H9 (cell line): Measurements from ENCODE around the gene ATP1A2. TPM values are rescaled to one million over a fixed set of nuclear protein-coding genes. Genes with fewer than 3 reads are reported as not detected.

ENCODE experiments used
- DNase-seq: peaks from one replicate; pipeline ENCODE4 v3.0.0-alpha.2; 2017
- H2AFZ ChIP-seq: one replicate; pipeline ENCODE4 v1.6.1; 2013; ENCODE audit warnings: mild to moderate bottlenecking, low read length, control low read depth, moderate library complexity
- H2AK5ac ChIP-seq: 2 replicates; pipeline ENCODE4 v1.6.1; 2013; ENCODE audit warnings: low read length, control low read depth, mixed read lengths; ENCODE audit not compliant: insufficient read length
- H2BK120ac ChIP-seq: one replicate; pipeline ENCODE4 v1.6.1; 2013; ENCODE audit warnings: low read depth, mild to moderate bottlenecking, low read length, control low read depth, inconsistent platforms; ENCODE audit not compliant: poor library complexity, severe bottlenecking
- H2BK12ac ChIP-seq: 2 replicates; pipeline ENCODE4 v1.6.1; 2013; ENCODE audit warnings: low read length, control low read depth, mixed read lengths, low read depth; ENCODE audit not compliant: insufficient read length
- H2BK15ac ChIP-seq: 2 replicates; pipeline ENCODE4 v1.6.1; 2013; ENCODE audit warnings: low read depth, low read length, control low read depth
- H2BK20ac ChIP-seq: one replicate; pipeline ENCODE4 v1.6.1; 2013; ENCODE audit warnings: low read depth, mild to moderate bottlenecking, low read length, control low read depth, inconsistent platforms; ENCODE audit not compliant: poor library complexity, severe bottlenecking
- H2BK5ac ChIP-seq: 2 replicates; pipeline ENCODE4 v1.6.1; 2013; ENCODE audit warnings: low read length, control low read depth, mixed read lengths; ENCODE audit not compliant: insufficient read length
- H3K14ac ChIP-seq: 2 replicates; pipeline ENCODE4 v1.6.1; 2013; ENCODE audit warnings: low read length, control low read depth; ENCODE audit not compliant: insufficient read depth
- H3K18ac ChIP-seq: 2 replicates; pipeline ENCODE4 v1.6.1; 2013; ENCODE audit warnings: low read depth, mild to moderate bottlenecking, mixed read lengths, low read length, control low read depth; ENCODE audit not compliant: insufficient read length
- H3K23ac ChIP-seq: 2 replicates; pipeline ENCODE4 v1.6.1; 2013; ENCODE audit warnings: low read length, control low read depth, mixed read lengths, low read depth; ENCODE audit not compliant: insufficient read length
- H3K23me2 ChIP-seq: 2 replicates; pipeline ENCODE4 v1.6.1; 2013; ENCODE audit warnings: low read depth, mild to moderate bottlenecking, mixed read lengths, low read length, control low read depth; ENCODE audit not compliant: insufficient read length, poor library complexity, severe bottlenecking
- H3K27ac ChIP-seq: 2 replicates; pipeline ENCODE4 v1.5.1; 2013; ENCODE audit warnings: low read length, control low read depth, mixed read lengths, low read depth; ENCODE audit not compliant: insufficient read length
- H3K27me3 ChIP-seq: 2 replicates; pipeline ENCODE4 v1.6.1; 2013; ENCODE audit warnings: low read length, control low read depth, inconsistent platforms; ENCODE audit not compliant: insufficient read depth
- H3K4ac ChIP-seq: 2 replicates; pipeline ENCODE4 v1.6.1; 2013; ENCODE audit warnings: low read depth, mild to moderate bottlenecking, control low read depth, inconsistent platforms, low read length, moderate library complexity
- H3K4me1 ChIP-seq: 2 replicates; pipeline ENCODE4 v1.6.1; 2013; ENCODE audit warnings: low read length, control low read depth, inconsistent platforms; ENCODE audit not compliant: insufficient read depth
- H3K4me2 ChIP-seq: 2 replicates; pipeline ENCODE4 v1.6.1; 2013; ENCODE audit warnings: low read length, control low read depth, mixed read lengths; ENCODE audit not compliant: insufficient read length, insufficient read depth
- H3K56ac ChIP-seq: 2 replicates; pipeline ENCODE4 v1.6.1; 2013; ENCODE audit warnings: low read depth, mild to moderate bottlenecking, mixed read lengths, low read length, control low read depth; ENCODE audit not compliant: insufficient read length
- H3K79me1 ChIP-seq: 2 replicates; pipeline ENCODE4 v1.6.1; 2013; ENCODE audit warnings: low read depth, mild to moderate bottlenecking, moderate library complexity, low read length, control low read depth, inconsistent platforms; ENCODE audit not compliant: insufficient read depth, poor library complexity, severe bottlenecking
- H3K79me2 ChIP-seq: 2 replicates; pipeline ENCODE4 v1.6.1; 2013; ENCODE audit warnings: low read length, control low read depth, inconsistent platforms; ENCODE audit not compliant: insufficient read depth
- H3K9ac ChIP-seq: 2 replicates; pipeline ENCODE4 v1.6.1; 2013; ENCODE audit warnings: low read length, control low read depth, mixed read lengths; ENCODE audit not compliant: insufficient read length; ENCODE audit errors: extremely low read depth
- H3K9me3 ChIP-seq: one replicate; pipeline ENCODE4 v1.6.1; 2013; ENCODE audit warnings: low read depth, low read length, inconsistent platforms; ENCODE audit not compliant: control insufficient read depth
- H3T11ph ChIP-seq: one replicate; pipeline ENCODE4 v1.6.1; 2013; ENCODE audit warnings: mild to moderate bottlenecking, low read length, control low read depth, inconsistent platforms
- H4K20me1 ChIP-seq: one replicate; pipeline ENCODE4 v1.6.1; 2013; ENCODE audit not compliant: control insufficient read depth, insufficient read length, insufficient read depth
- H4K5ac ChIP-seq: 2 replicates; pipeline ENCODE4 v1.6.1; 2013; ENCODE audit warnings: low read depth, mild to moderate bottlenecking, mixed read lengths, low read length, control low read depth; ENCODE audit not compliant: insufficient read length
- H4K8ac ChIP-seq: replicated peaks from 2 replicates; pipeline ENCODE4 v1.6.1; 2013; ENCODE audit warnings: low read length, control low read depth, mixed read lengths, low read depth; ENCODE audit not compliant: insufficient read length
- H4K91ac ChIP-seq: 2 replicates; pipeline ENCODE4 v1.6.1; 2013; ENCODE audit warnings: low read depth, mild to moderate bottlenecking, moderate library complexity, mixed read lengths, low read length, control low read depth; ENCODE audit not compliant: insufficient read length
- H3K27ac Mint-ChIP-seq, 3 experiments: 2 replicates in 2 of 3; 3 replicates in 1 of 3; pipeline ENCODE4 v1.8.0; 2020 to 2021; ENCODE audit warnings: mixed read lengths in 3 of 3, mild to moderate bottlenecking in 1 of 3, moderate library complexity in 1 of 3
- H3K27me3 Mint-ChIP-seq: 2 replicates; pipeline ENCODE4 v1.8.0; 2021; ENCODE audit warnings: low read depth, mild to moderate bottlenecking, moderate library complexity, mixed read lengths
- H3K36me3 Mint-ChIP-seq, 3 experiments: 2 replicates in 2 of 3; 3 replicates in 1 of 3; pipeline ENCODE4 v1.8.0; 2020 to 2021; ENCODE audit warnings: low read depth in 3 of 3, mixed read lengths in 3 of 3; ENCODE audit not compliant: insufficient read depth in 1 of 3
- H3K4me1 Mint-ChIP-seq, 2 experiments: 2 replicates each; pipeline ENCODE4 v1.8.0; 2020; ENCODE audit warnings: mixed read lengths in 2 of 2
- H3K4me3 Mint-ChIP-seq, 2 experiments: 2 replicates in 1 of 2; 3 replicates in 1 of 2; pipeline ENCODE4 v1.8.0; 2020 to 2021; ENCODE audit warnings: mild to moderate bottlenecking in 2 of 2, mixed read lengths in 2 of 2, moderate library complexity in 1 of 2
- H3K9me3 Mint-ChIP-seq, 2 experiments: 2 replicates in 1 of 2; 3 replicates in 1 of 2; pipeline ENCODE4 v1.8.0; 2020; ENCODE audit warnings: mild to moderate bottlenecking in 2 of 2, mixed read lengths in 2 of 2, moderate library complexity in 1 of 2
- WGBS: extraction: QIAGEN DNeasy Blood & Tissue Kit; methylation state at CpG from one replicate; pipeline ENCODE4 v1.1.7; 2013; ENCODE audit warnings: missing lambda C conversion rate, low lambda C conversion rate, mixed read lengths; ENCODE audit not compliant: insufficient read length; ENCODE audit errors: extremely low coverage; 5-methylcytosine and 5-hydroxymethylcytosine counted together
- total RNA-seq: library from RNA; stranded (reverse); gene quantifications from 2 replicates; pipeline ENCODE4 v1.2.1, GENCODE V29; 2021
- TF ChIP-seq, protein P1 (sequence below): fragments of 200-600 bp; sonication (generic); conservative IDR thresholded peaks from 3 replicates; pipeline ENCODE4 v1.8.0; 2021; ENCODE audit warnings: antibody characterized with exemption, mild to moderate bottlenecking

ATP1A2 gene
- total RNA-seq, 1 experiment from 2014 or later = 3.0 TPM

DNA sequence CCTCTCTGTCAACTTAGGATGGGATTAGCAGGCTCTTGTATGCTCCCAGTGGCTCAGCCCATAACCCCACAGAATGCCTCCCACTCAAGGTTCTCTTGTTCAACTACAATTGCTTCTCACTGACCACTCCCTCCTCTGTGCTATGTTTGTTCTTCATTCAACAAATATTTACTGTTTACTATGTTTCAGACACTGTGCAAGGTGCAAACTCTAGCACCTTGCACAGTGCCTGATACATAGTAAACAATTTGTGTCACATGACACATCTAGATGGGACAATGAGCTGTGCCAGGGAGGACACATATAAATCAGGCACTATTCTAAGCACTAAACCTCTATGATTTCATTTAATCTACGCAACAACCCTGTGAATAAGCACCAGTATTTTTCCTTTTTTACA, 15.4 kb downstream of the ATP1A2 start:
- H4K20me1 ChIP-seq = no peaks in the 10 kb centered on the region
- no peak overlapping the region for H3K4me2 ChIP-seq
- no peak overlapping the region for H3K56ac ChIP-seq
- no peak overlapping the region for H2AK5ac ChIP-seq
- no peak overlapping the region for H4K8ac ChIP-seq
- no peak overlapping the region for H4K91ac ChIP-seq
- H3K79me2 ChIP-seq = no peaks in the 10 kb centered on the region
- no peak overlapping the region for H2BK15ac ChIP-seq
- 0 out of 2 replicates have a peak, but pooled peaks cover 1% of the 10 kb centered on the region for H3K4me1 ChIP-seq
- H2AFZ ChIP-seq = no peak overlapping the region
- no peak for DNase-seq
- peaks cover 0 to 77% (median 73%) of the 10 kb centered on the region in 3 experiments; a peak in 6 of 7 replicates for H3K36me3 Mint-ChIP-seq
- H3T11ph ChIP-seq = no peak overlapping the region
- no peak overlapping the region for H2BK5ac ChIP-seq
- H2BK120ac ChIP-seq = no peak overlapping the region
- H3K4ac ChIP-seq = no peak overlapping the region
- no peak overlapping the region for H3K14ac ChIP-seq
- no peak overlapping the region for H3K27ac ChIP-seq
- no peaks in the 10 kb centered on the region for H3K9me3 ChIP-seq
- TF ChIP-seq, protein P1, sequence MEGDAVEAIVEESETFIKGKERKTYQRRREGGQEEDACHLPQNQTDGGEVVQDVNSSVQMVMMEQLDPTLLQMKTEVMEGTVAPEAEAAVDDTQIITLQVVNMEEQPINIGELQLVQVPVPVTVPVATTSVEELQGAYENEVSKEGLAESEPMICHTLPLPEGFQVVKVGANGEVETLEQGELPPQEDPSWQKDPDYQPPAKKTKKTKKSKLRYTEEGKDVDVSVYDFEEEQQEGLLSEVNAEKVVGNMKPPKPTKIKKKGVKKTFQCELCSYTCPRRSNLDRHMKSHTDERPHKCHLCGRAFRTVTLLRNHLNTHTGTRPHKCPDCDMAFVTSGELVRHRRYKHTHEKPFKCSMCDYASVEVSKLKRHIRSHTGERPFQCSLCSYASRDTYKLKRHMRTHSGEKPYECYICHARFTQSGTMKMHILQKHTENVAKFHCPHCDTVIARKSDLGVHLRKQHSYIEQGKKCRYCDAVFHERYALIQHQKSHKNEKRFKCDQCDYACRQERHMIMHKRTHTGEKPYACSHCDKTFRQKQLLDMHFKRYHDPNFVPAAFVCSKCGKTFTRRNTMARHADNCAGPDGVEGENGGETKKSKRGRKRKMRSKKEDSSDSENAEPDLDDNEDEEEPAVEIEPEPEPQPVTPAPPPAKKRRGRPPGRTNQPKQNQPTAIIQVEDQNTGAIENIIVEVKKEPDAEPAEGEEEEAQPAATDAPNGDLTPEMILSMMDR = no peak
- no peak overlapping the region for H4K5ac ChIP-seq
- no peak overlapping the region for H3K18ac ChIP-seq
- H3K23me2 ChIP-seq = no peaks in the 10 kb centered on the region
- no peaks in the 10 kb centered on the region for H3K9me3 Mint-ChIP-seq
- H3K27ac Mint-ChIP-seq = no peak overlapping the region; a peak in 1 of 7 replicates
- H3K27me3 ChIP-seq = no peaks in the 10 kb centered on the region
- peak overlapping the region in 1 of 2 experiments; percentile 24; a peak in 2 of 5 replicates for H3K4me3 Mint-ChIP-seq
- peaks cover 2% of the 10 kb centered on the region for H3K27me3 Mint-ChIP-seq
- H3K9ac ChIP-seq = no peak overlapping the region
- WGBS = no CpG with 5 or more reads among the region's 1 CpG
- H2BK20ac ChIP-seq = no peak overlapping the region
- no peak overlapping the region for H2BK12ac ChIP-seq
- no peaks in the 10 kb centered on the region for H3K79me1 ChIP-seq
- peaks cover 0 to 6% of the 10 kb centered on the region in 2 experiments; a peak in 2 of 4 replicates for H3K4me1 Mint-ChIP-seq
- no peak overlapping the region for H3K23ac ChIP-seq
